BE2C (cell line): ENCODE data around the gene ODC1.
A peak's percentile ranks its signal among the peaks of the same experiment; 100 is the strongest.

Experiments
- DNase-seq: peaks from one replicate; pipeline ENCODE4 v3.0.0-alpha.2; 2020
- H3K27me3 ChIP-seq: fragments of 250-450 bp; sonication (Bioruptor Pico); 2 replicates; pipeline ENCODE4 v1.5.1; 2020; ENCODE audit warnings: mild to moderate bottlenecking
- H3K36me3 ChIP-seq: fragments of 250-450 bp; sonication (Bioruptor Pico); 2 replicates; pipeline ENCODE4 v1.5.1; 2020; ENCODE audit warnings: mild to moderate bottlenecking
- H3K4me1 ChIP-seq: fragments of 250-450 bp; sonication (Bioruptor Pico); 2 replicates; pipeline ENCODE4 v1.5.1; 2020
- H3K4me3 ChIP-seq: 2 replicates; pipeline ENCODE4 v1.5.1; 2011; ENCODE audit warnings: low read depth, low read length
- H3K9me3 ChIP-seq: fragments of 250-450 bp; sonication (Bioruptor Pico); 2 replicates; pipeline ENCODE4 v1.5.1; 2020
- TF ChIP-seq, protein P1 (sequence below): IDR thresholded peaks from 2 replicates; pipeline ENCODE4 v1.5.1; 2012; ENCODE audit warnings: mild to moderate bottlenecking, low read depth, low read length

The ODC1 gene

DNA sequence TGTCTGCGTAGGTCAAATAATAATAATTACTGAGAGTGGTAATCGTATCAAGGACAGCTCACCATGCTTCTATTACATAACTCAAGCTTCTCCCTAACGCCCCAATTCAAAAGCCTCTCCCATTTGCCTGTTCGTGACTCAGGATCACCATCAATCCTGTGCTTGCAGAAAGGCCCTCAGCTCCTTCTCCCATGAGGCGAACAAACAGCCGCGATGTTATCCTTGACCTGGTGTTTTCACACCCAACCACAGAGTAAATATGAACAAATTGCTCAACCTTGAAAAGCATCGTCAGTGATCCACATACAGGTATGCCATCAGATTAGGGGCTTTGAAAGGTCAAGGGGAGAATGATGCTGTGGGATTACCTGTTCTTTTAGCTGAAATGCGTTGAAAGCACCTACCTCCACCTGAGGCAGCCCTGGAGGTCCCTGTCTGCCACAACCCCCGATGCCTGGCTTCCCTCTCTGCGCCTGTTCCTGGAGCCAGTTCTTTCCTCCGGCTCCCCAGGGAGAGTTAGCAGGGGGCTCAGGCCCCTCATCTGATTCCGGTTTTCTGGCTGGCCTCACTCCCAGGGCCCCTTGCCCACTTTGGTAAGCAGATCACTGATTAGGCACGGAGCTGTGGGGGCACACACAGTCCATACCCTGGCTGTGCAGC lies 39.1 kb upstream of the ODC1 start:
- Histone ChIP-seq H3K27me3 (no peaks in the 10 kb centered on the region), H3K9me3 (no peaks in the 10 kb centered on the region), H3K4me3 (no peak overlapping the region), H3K36me3 (no peaks in the 10 kb centered on the region), H3K4me1 (no peaks in the 10 kb centered on the region)
- peak; percentile 35 for DNase-seq
- TF ChIP-seq, protein P1, sequence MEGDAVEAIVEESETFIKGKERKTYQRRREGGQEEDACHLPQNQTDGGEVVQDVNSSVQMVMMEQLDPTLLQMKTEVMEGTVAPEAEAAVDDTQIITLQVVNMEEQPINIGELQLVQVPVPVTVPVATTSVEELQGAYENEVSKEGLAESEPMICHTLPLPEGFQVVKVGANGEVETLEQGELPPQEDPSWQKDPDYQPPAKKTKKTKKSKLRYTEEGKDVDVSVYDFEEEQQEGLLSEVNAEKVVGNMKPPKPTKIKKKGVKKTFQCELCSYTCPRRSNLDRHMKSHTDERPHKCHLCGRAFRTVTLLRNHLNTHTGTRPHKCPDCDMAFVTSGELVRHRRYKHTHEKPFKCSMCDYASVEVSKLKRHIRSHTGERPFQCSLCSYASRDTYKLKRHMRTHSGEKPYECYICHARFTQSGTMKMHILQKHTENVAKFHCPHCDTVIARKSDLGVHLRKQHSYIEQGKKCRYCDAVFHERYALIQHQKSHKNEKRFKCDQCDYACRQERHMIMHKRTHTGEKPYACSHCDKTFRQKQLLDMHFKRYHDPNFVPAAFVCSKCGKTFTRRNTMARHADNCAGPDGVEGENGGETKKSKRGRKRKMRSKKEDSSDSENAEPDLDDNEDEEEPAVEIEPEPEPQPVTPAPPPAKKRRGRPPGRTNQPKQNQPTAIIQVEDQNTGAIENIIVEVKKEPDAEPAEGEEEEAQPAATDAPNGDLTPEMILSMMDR = no peak

DNA sequence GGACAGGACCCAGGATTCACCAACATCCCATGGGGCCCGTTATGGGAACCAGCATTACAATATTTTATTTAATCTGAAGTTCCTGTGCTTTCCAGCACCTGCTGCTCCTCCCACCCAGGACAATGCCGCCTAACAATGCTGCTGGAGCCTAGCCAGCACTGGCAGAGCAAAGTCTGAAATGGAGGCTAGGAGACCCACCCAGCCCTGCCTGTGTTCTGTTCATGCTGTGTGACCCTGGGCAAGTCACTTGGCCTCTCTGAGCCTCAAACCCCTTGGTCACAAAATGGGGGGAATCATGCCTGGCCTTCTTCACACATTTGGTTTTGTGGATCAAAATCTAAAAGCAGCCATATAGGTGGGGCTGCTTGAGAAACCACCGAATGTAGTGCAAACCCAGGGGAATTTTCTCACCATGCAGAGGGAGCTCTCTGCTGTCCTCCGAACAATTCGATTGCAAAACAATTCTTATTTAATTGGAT lies 38.5 kb upstream of the ODC1 start:
- Histone ChIP-seq H3K4me3 (no peak overlapping the region), H3K27me3 (no peaks in the 10 kb centered on the region), H3K4me1 (no peaks in the 10 kb centered on the region), H3K36me3 (no peaks in the 10 kb centered on the region), H3K9me3 (no peaks in the 10 kb centered on the region)
- DNase-seq = peak; percentile 32
- TF ChIP-seq, protein P1 = no peak

DNA sequence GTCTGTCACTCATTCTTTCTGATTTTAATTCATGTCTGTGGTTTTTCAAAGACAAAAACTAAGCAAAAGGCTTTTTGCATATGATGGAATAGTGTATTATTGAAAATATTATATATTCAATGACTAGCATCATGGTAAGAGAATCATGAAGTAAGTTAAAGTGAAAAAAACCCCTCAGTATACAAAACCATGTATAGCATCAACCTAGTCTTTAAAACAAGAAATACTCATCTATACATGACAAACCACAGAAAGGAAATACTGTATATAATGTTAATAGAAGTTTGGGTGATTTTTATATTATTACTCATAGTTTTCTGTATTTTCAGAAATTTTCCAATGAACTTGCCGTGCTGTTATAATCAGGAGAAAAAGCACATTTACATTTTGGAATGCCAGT lies 38.0 kb upstream of the ODC1 start:
- Histone ChIP-seq H3K27me3 (no peaks in the 10 kb centered on the region), H3K36me3 (no peaks in the 10 kb centered on the region), H3K9me3 (no peaks in the 10 kb centered on the region), H3K4me1 (no peaks in the 10 kb centered on the region), H3K4me3 (no peak overlapping the region)
- no peak for DNase-seq
- TF ChIP-seq, protein P1 = no peak

DNA sequence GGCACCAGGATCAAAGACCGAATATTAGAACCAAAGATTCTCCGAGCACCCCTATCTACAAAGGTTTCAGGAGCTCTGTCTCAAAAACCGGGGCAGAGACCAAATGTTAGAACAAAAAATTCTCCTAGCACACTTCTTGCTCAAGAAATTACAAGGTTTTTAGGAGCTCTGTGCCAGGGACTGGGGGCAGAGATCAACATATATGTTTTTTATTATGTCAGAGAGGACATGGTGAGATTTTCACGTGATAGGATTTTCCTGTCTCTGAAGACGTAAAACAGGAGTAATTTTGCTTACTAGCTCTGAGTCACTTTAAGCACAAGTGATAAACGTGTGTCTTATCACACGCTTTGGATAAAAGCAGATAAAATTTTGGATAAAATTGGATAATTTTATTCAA lies 34.8 kb upstream of the ODC1 start:
- no peaks in the 10 kb centered on the region for H3K9me3 ChIP-seq
- no peak overlapping the region for H3K4me3 ChIP-seq
- H3K36me3 ChIP-seq = no peaks in the 10 kb centered on the region
- no peaks in the 10 kb centered on the region for H3K27me3 ChIP-seq
- no peak for DNase-seq
- H3K4me1 ChIP-seq = no peaks in the 10 kb centered on the region
- TF ChIP-seq, protein P1 = no peak

DNA sequence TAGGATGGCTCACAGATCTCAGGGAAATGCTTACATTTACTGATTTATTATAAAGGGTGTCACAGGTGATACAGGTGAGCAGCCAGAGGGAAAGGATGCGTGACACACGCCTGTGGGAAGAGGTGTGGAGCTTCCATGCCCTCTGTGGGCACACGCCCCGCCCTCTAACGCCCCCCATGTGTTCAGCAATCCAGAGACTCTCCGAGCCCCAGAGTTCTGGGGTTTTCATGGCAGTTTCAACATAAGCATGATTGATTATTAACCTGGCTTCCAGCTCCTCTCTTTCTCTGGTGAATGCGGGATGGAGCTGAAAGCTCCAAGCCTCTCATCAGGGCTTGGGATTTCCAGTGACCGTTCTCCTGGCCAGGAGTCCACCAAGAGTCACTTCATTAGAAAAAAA lies 34.3 kb upstream of the ODC1 start:
- Histone ChIP-seq H3K36me3 (no peaks in the 10 kb centered on the region), H3K4me3 (no peak overlapping the region), H3K4me1 (no peaks in the 10 kb centered on the region), H3K27me3 (no peaks in the 10 kb centered on the region), H3K9me3 (no peaks in the 10 kb centered on the region)
- no peak for DNase-seq
- TF ChIP-seq, protein P1 = no peak

DNA sequence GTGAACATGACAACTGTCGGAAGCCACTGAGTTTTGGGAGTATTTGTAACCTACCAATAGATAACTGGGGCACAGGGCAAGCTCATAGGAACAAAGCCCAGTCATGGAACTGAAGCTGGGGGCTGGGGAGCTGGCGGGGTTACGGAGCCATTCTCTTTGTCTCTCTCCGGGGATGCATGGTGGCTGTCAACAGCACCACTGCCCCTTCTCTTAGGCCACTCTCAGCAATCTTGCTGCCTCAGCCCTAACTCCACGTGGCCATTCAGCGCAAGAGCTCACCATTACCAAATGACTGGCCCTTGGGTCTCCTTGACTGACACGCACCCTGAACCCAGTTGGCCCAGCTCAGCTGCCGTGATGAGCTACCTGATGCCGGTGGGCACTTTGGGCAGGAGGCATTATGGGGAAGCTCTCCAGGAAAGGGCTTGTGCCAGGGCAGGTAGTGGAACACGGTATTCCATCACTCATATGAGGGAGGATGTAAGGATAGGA lies 33.6 kb upstream of the ODC1 start:
- Histone ChIP-seq H3K9me3 (no peaks in the 10 kb centered on the region), H3K27me3 (no peaks in the 10 kb centered on the region), H3K4me3 (no peak overlapping the region), H3K36me3 (no peaks in the 10 kb centered on the region), H3K4me1 (no peaks in the 10 kb centered on the region)
- TF ChIP-seq, protein P1 = no peak
- DNase-seq = no peak
